DOHH2 (cell line): ENCODE measurements around the gene SERINC5.

Source experiments
- H3F3A ChIP-seq: fragments of 200-600 bp; sonication (generic), shearing (Covaris generic); 2 replicates; pipeline ENCODE4 v1.6.0; 2016; ENCODE audit warnings: antibody characterized with exemption, mild to moderate bottlenecking; ENCODE audit not compliant: control insufficient read depth, insufficient read depth
- H3K27ac ChIP-seq: fragments of 200-600 bp; sonication (generic); 2 replicates; pipeline ENCODE4 v1.5.1; 2014; ENCODE audit warnings: low read depth, mild to moderate bottlenecking, low read length, moderate library complexity
- H3K27me3 ChIP-seq: fragments of 200-600 bp; sonication (generic); 2 replicates; pipeline ENCODE4 v1.6.1; 2014; ENCODE audit warnings: mild to moderate bottlenecking, low read length, mixed read lengths; ENCODE audit not compliant: control insufficient read depth
- H3K36me3 ChIP-seq: fragments of 200-600 bp; sonication (generic); 2 replicates; pipeline ENCODE4 v1.6.1; 2014; ENCODE audit warnings: mild to moderate bottlenecking, low read length, moderate library complexity, mixed read lengths; ENCODE audit not compliant: control insufficient read depth
- H3K4me1 ChIP-seq: fragments of 200-600 bp; sonication (generic); 2 replicates; pipeline ENCODE4 v1.6.1; 2014; ENCODE audit warnings: mild to moderate bottlenecking, low read length, mixed read lengths; ENCODE audit not compliant: control insufficient read depth
- H3K4me2 ChIP-seq: fragments of 200-600 bp; sonication (generic); 2 replicates; pipeline ENCODE4 v1.6.0; 2014; ENCODE audit warnings: mild to moderate bottlenecking, low read length, moderate library complexity
- H3K4me3 ChIP-seq: fragments of 200-600 bp; sonication (generic); 2 replicates; pipeline ENCODE4 v1.5.1; 2014; ENCODE audit warnings: mild to moderate bottlenecking, low read length, mixed read lengths
- H3K79me2 ChIP-seq: fragments of 200-600 bp; sonication (generic); 2 replicates; pipeline ENCODE4 v1.6.1; 2014; ENCODE audit warnings: mild to moderate bottlenecking, low read length, mixed read lengths; ENCODE audit not compliant: control insufficient read depth
- H3K9me2 ChIP-seq: fragments of 200-600 bp; sonication (generic); replicated peaks from 2 replicates; pipeline ENCODE4 v1.6.1; 2014; ENCODE audit warnings: mild to moderate bottlenecking, low read length, mixed read lengths; ENCODE audit not compliant: control insufficient read depth
- H3K9me3 ChIP-seq: fragments of 200-600 bp; sonication (generic); 2 replicates; pipeline ENCODE4 v1.6.1; 2014; ENCODE audit warnings: antibody characterized with exemption, low read length, mixed read lengths; ENCODE audit not compliant: control insufficient read depth, insufficient read depth
- H4K20me1 ChIP-seq: fragments of 200-600 bp; sonication (generic); 2 replicates; pipeline ENCODE4 v1.6.0; 2014; ENCODE audit warnings: low read depth, mild to moderate bottlenecking, antibody characterized with exemption, low read length, moderate library complexity; ENCODE audit not compliant: control insufficient read depth, insufficient read depth
- EZH2phosphoT487 ChIP-seq: fragments of 200-600 bp; sonication (generic); IDR thresholded peaks from 2 replicates; pipeline ENCODE4 v1.6.1; 2017; ENCODE audit warnings: borderline replicate concordance, mild to moderate bottlenecking, antibody characterized with exemption, low read length, moderate library complexity, mixed read lengths
- TF ChIP-seq, protein P1 (sequence below): fragments of 200-600 bp; sonication (generic); IDR thresholded peaks from one replicate; pipeline ENCODE4 v1.5.1; 2014; ENCODE audit warnings: antibody characterized with exemption, mild to moderate bottlenecking, low read depth, low read length; ENCODE audit not compliant: poor library complexity, severe bottlenecking

The SERINC5 gene

DNA sequence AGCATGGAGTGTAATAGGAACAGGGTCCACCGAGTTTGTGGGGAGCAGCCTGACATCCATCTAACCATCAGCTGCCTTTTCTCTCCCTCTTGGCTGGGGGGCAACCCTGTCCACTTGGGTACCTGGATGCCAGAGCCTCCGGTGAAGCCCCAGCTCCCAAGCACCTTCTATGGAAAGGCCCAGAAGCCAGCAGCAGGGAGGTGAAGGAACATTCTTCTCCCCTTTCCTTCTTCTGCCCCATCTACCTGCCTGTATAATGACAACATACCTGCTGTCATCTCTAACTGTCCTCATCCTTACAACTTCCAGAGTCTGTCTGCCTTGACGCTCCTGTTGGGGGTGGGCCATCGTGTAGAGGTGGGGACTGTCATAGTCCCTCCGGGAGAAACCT, 187.6 kb downstream of the SERINC5 start:
- H3K4me2 ChIP-seq = no peak overlapping the region
- H3K4me3 ChIP-seq = no peak overlapping the region
- no peaks in the 10 kb centered on the region for H3K9me2 ChIP-seq
- no peaks in the 10 kb centered on the region for H3K9me3 ChIP-seq
- H3K27ac ChIP-seq = no peak overlapping the region
- H3K27me3 ChIP-seq = no peaks in the 10 kb centered on the region
- H3K79me2 ChIP-seq = no peaks in the 10 kb centered on the region
- peaks cover 17% of the 10 kb centered on the region for H3K4me1 ChIP-seq
- no peak for TF ChIP-seq EZH2phosphoT487
- TF ChIP-seq, protein P1, sequence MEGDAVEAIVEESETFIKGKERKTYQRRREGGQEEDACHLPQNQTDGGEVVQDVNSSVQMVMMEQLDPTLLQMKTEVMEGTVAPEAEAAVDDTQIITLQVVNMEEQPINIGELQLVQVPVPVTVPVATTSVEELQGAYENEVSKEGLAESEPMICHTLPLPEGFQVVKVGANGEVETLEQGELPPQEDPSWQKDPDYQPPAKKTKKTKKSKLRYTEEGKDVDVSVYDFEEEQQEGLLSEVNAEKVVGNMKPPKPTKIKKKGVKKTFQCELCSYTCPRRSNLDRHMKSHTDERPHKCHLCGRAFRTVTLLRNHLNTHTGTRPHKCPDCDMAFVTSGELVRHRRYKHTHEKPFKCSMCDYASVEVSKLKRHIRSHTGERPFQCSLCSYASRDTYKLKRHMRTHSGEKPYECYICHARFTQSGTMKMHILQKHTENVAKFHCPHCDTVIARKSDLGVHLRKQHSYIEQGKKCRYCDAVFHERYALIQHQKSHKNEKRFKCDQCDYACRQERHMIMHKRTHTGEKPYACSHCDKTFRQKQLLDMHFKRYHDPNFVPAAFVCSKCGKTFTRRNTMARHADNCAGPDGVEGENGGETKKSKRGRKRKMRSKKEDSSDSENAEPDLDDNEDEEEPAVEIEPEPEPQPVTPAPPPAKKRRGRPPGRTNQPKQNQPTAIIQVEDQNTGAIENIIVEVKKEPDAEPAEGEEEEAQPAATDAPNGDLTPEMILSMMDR = no peak
- no peaks in the 10 kb centered on the region for H3K36me3 ChIP-seq
- no peaks in the 10 kb centered on the region for H4K20me1 ChIP-seq
- no peaks in the 10 kb centered on the region for H3F3A ChIP-seq

DNA sequence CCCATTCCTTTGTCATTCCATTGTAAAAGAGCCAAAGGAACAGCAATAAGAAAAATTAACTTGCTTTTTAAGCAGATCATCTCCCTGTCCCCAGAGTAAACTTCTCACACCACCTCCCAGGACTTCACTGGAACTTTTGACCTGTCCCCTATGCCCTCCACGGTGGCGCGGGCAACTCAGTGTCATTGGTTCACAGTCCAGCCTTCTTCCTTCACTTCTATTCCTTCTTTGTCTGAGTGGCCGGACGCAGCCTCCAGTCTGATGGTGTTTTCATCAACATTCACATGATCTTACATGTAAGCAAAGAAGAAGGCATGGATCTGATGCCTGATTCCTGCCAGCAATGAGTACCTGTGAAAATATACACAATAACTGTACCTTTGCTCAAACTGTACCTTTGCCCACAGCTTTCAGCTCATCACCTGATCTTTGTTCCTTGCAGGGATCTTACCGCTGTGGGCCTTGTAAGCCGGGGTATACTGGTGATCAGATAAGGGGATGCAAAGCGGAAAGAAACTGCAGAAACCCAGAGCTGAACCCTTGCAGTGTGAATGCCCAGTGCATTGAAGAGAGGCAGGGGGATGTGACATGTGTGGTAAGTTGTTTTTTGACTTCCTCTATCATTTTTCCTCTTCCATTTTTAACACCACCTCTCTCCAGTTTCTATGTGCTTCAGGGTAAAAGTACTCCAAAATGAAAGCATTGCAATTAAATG, 188.2 kb downstream of the SERINC5 start:
- Histone ChIP-seq H3K4me2 (no peak overlapping the region), H3K9me2 (no peaks in the 10 kb centered on the region), H3K36me3 (no peaks in the 10 kb centered on the region), H3K4me1 (peaks cover 17% of the 10 kb centered on the region), H3K27me3 (no peaks in the 10 kb centered on the region), H3K27ac (no peak overlapping the region), H3K79me2 (no peaks in the 10 kb centered on the region), H4K20me1 (no peaks in the 10 kb centered on the region), H3K9me3 (no peaks in the 10 kb centered on the region), H3K4me3 (no peak overlapping the region), H3F3A (no peaks in the 10 kb centered on the region)
- TF ChIP-seq, protein P1 = no peak
- TF ChIP-seq EZH2phosphoT487 = no peak

DNA sequence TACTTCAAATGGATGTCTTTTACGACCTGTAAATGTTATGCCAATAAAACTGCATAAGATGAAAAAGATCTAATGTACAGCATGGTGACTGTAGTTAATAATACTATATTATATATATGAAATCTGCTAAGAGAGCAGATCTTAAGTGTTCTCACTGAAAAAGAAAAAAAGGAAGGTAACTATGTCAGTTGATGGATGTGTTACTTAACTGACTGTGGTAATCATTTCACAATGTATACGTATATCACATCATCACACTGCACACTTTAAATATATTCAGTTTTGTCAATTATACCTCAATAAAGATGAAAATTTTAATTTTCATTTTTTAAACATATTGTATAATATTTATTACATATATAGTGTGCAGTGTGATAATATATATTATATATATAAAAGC, 188.8 kb downstream of the SERINC5 start:
- H3K79me2 ChIP-seq = no peaks in the 10 kb centered on the region
- H3K4me1 ChIP-seq = peaks cover 17% of the 10 kb centered on the region
- no peaks in the 10 kb centered on the region for H3K27me3 ChIP-seq
- no peaks in the 10 kb centered on the region for H4K20me1 ChIP-seq
- H3F3A ChIP-seq = no peaks in the 10 kb centered on the region
- no peaks in the 10 kb centered on the region for H3K9me2 ChIP-seq
- no peak overlapping the region for H3K27ac ChIP-seq
- no peak overlapping the region for H3K4me2 ChIP-seq
- TF ChIP-seq, protein P1 = no peak
- TF ChIP-seq EZH2phosphoT487 = no peak
- H3K4me3 ChIP-seq = no peak overlapping the region
- H3K36me3 ChIP-seq = no peaks in the 10 kb centered on the region
- H3K9me3 ChIP-seq = no peaks in the 10 kb centered on the region
